Measurements from ENCODE around the gene ZNF776. TPM values are rescaled to one million over a fixed set of nuclear protein-coding genes. Genes with fewer than 3 reads are reported as not detected.

The ZNF776 gene
- total RNA-seq, 1 donor from 2014 or later, result 48.3 TPM

- Histone ChIP-seq H3K9ac (no peak overlapping the region), H3F3A (ENCODE audit: low read depth) (no peaks in the 10 kb centered on the region), H3K4me1 (no peaks in the 10 kb centered on the region), H3K4me3 (no peak overlapping the region), H3K79me2 (ENCODE audit: low read depth) (peaks cover 91% of the 10 kb centered on the region), H3K36me3 (peaks cover 4% of the 10 kb centered on the region), H2AFZ (replicated peaks) (no peak overlapping the region), H3K4me2 (no peak overlapping the region), H3K27ac (no peak overlapping the region), H3K9me3 (ENCODE audit: low read depth) (no peaks in the 10 kb centered on the region), H3K27me3 (no peaks in the 10 kb centered on the region), H4K20me1 (ENCODE audit: low read depth) (peaks cover 41% of the 10 kb centered on the region)
- peaks cover 3% of the 10 kb centered on the region for H3K27me3 Mint-ChIP-seq (ENCODE audit: insufficient read depth, low read depth)
- DNase-seq (ENCODE audit: low spot score), result no peak
- no peak overlapping the region for H3K4me3 Mint-ChIP-seq
- H3K9me3 Mint-ChIP-seq, result peaks cover 86% of the 10 kb centered on the region
- no peak overlapping the region for H3K27ac Mint-ChIP-seq
- H3K4me1 Mint-ChIP-seq, result no peaks in the 10 kb centered on the region
- H3K36me3 Mint-ChIP-seq, result peaks cover 87% of the 10 kb centered on the region
- TF ChIP-seq CTCF (IDR thresholded peaks at IDR 0.05), result no peak
- TF ChIP-seq EZH2 (IDR thresholded peaks at IDR 0.05), result no peak
- TF ChIP-seq EZH2phosphoT487 (IDR thresholded peaks at IDR 0.05), result no peak
Observed at GRCh38 chr19:57776764-57777296, 30.2 kb downstream of the ZNF776 start.

- Histone ChIP-seq H3K79me2 (ENCODE audit: low read depth) (peaks cover 88% of the 10 kb centered on the region), H3F3A (ENCODE audit: low read depth) (no peaks in the 10 kb centered on the region), H3K27me3 (no peaks in the 10 kb centered on the region), H3K9me3 (ENCODE audit: low read depth) (no peaks in the 10 kb centered on the region), H4K20me1 (ENCODE audit: low read depth) (peaks cover 33% of the 10 kb centered on the region), H3K4me2 (no peak overlapping the region), H3K9ac (no peak overlapping the region), H3K27ac (no peak overlapping the region), H3K4me1 (no peaks in the 10 kb centered on the region), H3K4me3 (no peak overlapping the region), H3K36me3 (peaks cover 4% of the 10 kb centered on the region), H2AFZ (replicated peaks) (no peak overlapping the region)
- Mint-ChIP-seq H3K27me3 (ENCODE audit: insufficient read depth, low read depth) (peaks cover 3% of the 10 kb centered on the region), H3K27ac (no peak overlapping the region), H3K4me3 (no peak overlapping the region), H3K4me1 (no peaks in the 10 kb centered on the region), H3K36me3 (peaks cover 80% of the 10 kb centered on the region), H3K9me3 (peaks cover 80% of the 10 kb centered on the region)
- no peak for DNase-seq (ENCODE audit: low spot score)
- no peak for TF ChIP-seq EZH2phosphoT487 (IDR thresholded peaks at IDR 0.05)
- TF ChIP-seq CTCF (IDR thresholded peaks at IDR 0.05), result no peak
- TF ChIP-seq EZH2 (IDR thresholded peaks at IDR 0.05), result no peak
Observed at GRCh38 chr19:57778336-57778735, 31.7 kb downstream of the ZNF776 start.

GRCh38 chr19:57779220-57779845, 32.7 kb downstream of the ZNF776 start:
- DNase-seq (ENCODE audit: low spot score), result no peak
- Mint-ChIP-seq H3K36me3 (peaks cover 78% of the 10 kb centered on the region), H3K4me3 (no peak overlapping the region), H3K9me3 (peaks cover 78% of the 10 kb centered on the region), H3K4me1 (no peaks in the 10 kb centered on the region), H3K27me3 (ENCODE audit: insufficient read depth, low read depth) (peaks cover 3% of the 10 kb centered on the region), H3K27ac (no peak overlapping the region)
- Histone ChIP-seq H3K27ac (no peak overlapping the region), H3K79me2 (ENCODE audit: low read depth) (peaks cover 88% of the 10 kb centered on the region), H2AFZ (replicated peaks) (no peak overlapping the region), H3K9ac (no peak overlapping the region), H3K4me1 (no peaks in the 10 kb centered on the region), H3K4me3 (no peak overlapping the region), H3F3A (ENCODE audit: low read depth) (no peaks in the 10 kb centered on the region), H4K20me1 (ENCODE audit: low read depth) (peaks cover 31% of the 10 kb centered on the region), H3K9me3 (ENCODE audit: low read depth) (no peaks in the 10 kb centered on the region), H3K27me3 (no peaks in the 10 kb centered on the region), H3K36me3 (peaks cover 4% of the 10 kb centered on the region), H3K4me2 (no peak overlapping the region)
- TF ChIP-seq EZH2 (IDR thresholded peaks at IDR 0.05) (no peak), EZH2phosphoT487 (IDR thresholded peaks at IDR 0.05) (no peak), CTCF (IDR thresholded peaks at IDR 0.05) (no peak)
